GM21737 (cell line): ENCODE measurements around the gene MACO1.
"Not testable (repeated sequence)": the region's sequence is repeated elsewhere in the genome, so short reads cannot be mapped to it uniquely, and the experiment has no call there.

Experiments used
- ATAC-seq: cut with Tn5 transposase; IDR thresholded peaks from one replicate; pipeline ENCODE4 v1.9.1; 2021; ENCODE audit warnings: mild to moderate bottlenecking, moderate library complexity; ENCODE audit not compliant: unreplicated experiment

Gene MACO1

GRCh38 chr1:25450891-25451290 lies 20.2 kb downstream of the MACO1 start:
- no peak for ATAC-seq

- ATAC-seq: no peak
Measured at GRCh38 chr1:25451908-25452307, 21.2 kb downstream of the MACO1 start.

DNA sequence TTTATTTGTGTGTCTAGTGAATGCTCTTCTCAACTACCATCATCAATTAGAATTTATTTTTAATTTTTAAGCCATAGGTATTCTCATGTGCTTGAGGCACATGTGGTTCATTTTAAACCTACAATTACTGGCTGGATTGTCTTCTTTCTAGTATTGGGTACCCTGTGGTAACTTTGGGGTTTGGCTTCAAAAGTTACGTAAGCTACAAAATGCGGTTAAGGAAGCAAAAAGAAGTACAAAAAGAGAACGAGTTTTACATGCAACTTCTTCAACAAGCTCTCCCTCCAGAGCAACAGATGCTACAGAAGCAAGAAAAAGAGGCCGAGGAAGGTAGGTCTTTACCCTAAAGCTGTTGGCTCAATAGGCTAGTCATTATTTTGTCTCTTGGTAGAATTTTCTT lies 25.8 kb downstream of the MACO1 start:
- no peak for ATAC-seq

DNA sequence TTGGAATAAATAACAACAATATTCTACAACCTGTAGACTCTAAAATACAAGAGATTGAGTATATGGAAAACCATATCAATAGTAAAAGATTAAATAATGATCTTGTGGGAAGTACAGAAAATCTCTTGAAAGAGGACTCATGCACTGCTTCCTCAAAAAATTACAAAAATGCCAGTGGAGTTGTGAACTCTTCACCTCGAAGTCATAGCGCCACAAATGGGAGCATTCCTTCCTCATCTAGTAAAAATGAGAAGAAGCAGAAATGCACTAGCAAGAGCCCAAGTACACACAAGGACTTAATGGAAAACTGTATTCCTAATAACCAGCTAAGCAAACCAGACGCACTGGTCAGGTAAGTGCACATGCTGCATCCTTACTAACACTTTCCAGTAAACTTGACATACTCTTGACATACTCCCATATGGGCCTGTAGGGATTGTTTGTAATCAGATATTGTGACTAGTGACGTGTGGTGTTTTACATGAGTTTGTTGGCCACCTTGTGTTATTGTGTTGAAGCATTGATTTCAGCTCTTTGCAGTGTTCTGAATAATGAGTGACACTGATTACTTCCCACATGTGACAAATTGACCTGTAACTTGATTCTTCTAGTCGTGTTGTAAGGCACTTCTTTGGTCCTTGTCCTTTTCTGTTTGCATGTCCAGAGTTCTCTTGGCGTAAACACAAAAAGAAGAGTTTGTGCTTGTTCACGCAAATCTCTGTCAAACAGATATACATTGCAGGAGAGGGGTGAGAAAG lies 28.0 kb downstream of the MACO1 start:
- no peak for ATAC-seq

GRCh38 chr1:25460020-25460419 lies 29.3 kb downstream of the MACO1 start:
- no peak for ATAC-seq

DNA sequence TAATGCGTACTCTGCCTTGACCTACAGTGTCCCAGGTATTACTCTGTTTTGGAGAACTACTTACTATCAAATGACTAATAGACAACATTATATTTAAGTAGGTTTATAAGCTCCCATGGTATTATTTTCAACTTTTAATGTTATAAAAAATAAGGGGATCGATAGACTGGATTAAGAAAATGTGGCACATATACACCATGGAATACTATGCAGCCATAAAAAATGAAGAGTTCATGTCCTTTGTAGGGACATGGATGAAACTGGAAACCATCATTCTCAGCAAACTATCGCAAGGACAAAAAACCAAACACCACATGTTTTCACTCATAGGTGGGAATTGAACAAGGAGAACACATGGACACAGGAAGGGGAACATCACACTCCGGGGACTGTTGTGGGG lies 30.1 kb downstream of the MACO1 start:
- not testable (repeated sequence) for ATAC-seq

- ATAC-seq: no peak
Measured at GRCh38 chr1:25461849-25462248, 31.2 kb downstream of the MACO1 start.

- ATAC-seq: no peak
Measured at GRCh38 chr1:25462732-25463131, 32.0 kb downstream of the MACO1 start.

DNA sequence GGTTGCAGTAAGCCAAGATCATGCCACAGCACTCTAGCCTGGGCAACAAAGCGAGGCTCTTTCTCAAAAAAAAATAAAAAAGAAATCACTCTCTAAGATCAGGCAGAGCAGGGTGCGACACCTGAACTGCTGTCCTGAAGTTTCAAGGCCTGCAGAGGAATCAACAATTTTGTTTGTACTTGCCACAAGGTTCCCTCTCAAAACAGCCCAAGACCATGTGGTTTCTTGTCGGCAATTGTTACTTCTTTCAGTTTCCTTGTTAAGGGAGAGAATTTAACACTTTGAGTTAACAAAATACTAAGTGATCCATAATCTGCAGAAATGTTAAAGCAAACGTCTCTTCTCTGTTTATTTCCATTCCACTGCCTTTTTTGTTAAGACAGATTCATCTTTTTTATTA lies 36.5 kb downstream of the MACO1 start:
- no peak for ATAC-seq

DNA sequence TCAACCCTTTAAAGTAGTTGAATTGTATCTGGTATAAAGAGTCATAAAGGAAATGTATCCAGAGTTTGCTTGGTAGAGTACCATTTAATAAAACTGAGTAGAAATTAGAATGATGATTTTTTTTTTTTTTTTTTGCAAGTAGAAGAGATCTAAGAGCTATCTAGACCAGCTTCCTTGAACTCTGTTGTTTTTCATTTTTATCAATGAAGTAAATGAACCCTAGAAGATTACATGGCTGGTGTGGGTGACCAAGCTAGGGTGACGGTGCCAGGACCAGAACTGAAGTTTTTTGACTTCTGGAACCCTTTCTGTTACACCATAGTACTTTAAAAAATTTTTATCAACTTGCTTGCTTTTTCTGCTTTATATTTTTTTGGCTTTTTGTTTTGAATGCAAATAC lies 36.9 kb downstream of the MACO1 start:
- ATAC-seq: no peak

DNA sequence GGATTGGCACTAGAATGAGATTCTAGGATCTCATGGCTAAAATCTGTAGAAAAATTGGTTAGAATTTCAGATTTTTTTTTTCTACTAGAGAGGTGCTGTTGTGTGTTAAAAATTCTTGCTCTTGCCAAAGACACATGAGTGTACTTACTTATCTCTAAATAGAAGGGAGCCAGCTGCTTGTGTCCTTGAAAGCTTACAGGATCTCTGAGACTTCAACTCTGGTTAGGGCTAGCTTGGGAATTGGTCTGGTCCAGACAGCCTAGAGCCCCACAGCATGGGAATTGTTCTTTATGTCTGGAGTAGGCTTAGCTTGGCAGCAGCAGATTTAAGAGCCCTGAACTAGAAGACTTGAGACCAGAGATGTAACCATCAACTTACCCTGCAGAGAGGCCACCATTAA lies 37.3 kb downstream of the MACO1 start:
- ATAC-seq: no peak

GRCh38 chr1:25469177-25469576 lies 38.5 kb downstream of the MACO1 start:
- ATAC-seq: no peak

- ATAC-seq: no peak
Measured at GRCh38 chr1:25472471-25472870, 41.8 kb downstream of the MACO1 start.

GRCh38 chr1:25473653-25474225 lies 43.0 kb downstream of the MACO1 start:
- ATAC-seq: no peak

DNA sequence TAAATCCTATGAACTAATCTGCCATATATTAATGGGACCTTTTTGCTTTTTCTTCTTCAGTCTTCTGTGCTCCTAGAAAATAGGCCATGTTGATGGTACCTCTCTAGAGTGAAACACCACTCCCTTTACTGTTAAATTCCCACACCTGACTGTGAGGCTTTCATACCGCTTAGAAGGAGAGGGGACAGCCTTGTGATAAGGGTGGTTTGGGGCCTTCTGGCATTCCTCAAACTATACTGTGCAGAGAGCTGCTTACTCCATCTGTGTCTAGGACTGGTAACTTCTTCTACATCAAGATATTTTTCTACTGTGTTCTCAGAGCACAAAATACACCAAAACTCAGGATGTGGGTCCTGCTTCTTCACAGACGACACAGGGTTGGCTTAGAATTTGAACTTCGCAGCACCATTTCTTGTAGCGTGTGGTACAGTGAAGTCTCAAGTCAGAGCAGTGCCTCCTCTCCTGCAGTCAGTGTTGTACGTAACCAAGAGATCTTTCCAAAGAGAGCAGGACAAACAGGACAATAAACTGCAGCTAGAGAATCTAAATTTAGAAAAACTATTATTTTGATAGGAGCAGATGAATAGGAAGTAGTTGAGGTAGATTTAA lies 43.8 kb downstream of the MACO1 start:
- no peak for ATAC-seq

DNA sequence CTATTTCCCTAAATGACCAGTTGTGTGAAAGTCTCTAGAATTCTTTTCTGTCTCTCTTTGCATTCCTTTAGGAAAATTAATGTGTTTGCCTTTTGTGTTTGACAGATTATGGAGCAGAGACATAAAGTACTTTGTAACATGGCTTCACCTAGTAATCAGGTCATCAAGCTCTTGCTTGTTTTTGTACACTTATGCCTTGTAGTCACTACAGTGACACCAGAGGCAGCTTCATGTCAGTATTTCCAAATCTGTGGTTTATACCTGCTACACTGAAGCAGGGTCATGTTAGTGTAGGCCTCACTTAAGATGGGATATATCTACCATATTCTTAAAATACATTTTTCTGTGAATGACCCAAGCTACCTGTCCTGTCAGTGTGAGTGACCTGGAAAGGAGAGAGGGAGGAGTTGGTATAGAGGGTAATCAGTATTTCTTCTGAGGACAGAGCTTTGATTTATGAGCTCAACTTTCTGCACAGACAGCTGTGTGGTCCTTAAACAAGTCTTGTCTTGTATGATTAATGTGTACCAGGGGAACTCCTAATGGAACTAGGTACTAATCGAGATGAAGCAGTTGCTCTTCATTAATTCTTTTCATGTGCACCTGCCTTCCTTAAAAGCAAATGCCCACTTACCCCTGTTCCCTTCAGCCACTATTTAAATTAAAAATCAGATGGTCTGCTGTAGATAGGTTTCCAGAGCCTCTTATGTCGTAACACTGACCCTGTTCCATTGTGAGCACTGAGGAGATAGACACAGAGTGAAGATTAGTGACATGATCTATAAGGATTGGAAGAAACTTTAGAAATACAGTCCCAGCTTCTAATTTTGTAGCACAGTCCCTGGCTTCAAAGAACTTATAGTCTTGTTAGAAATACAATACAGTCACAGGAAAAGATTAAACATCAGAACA lies 45.7 kb downstream of the MACO1 start:
- ATAC-seq: no peak

DNA sequence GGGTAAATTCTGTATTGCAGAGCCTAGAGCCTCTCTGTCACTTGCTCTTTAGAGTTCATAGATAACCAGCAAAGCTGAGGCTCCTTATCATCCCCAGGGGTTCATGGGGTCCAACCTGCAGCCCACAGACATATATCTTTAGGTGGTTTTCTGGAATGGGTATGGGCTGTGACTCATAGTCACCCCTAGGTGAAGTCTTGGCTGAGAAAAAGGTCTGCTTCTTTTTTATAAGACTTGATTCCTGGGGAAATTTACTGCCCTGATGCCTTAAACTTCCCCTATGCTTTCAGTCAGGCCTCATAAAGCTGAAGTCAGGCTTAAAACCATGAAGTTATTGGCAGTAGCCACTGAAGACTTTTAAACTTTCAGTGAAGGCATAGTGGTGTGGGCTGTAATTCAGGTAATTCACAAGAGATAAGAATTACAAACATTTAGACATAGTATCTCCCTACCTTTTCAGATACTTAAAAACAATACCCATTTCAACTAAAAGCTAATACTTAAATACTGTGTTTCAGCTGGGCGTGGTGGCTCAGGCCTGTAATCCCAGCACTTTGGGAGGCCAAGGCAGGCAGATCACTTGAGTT lies 46.8 kb downstream of the MACO1 start:
- no peak for ATAC-seq

- ATAC-seq: no peak
Measured at GRCh38 chr1:25478633-25479032, 47.9 kb downstream of the MACO1 start.

- no peak for ATAC-seq
Measured at GRCh38 chr1:25481625-25482024, 50.9 kb downstream of the MACO1 start.

DNA sequence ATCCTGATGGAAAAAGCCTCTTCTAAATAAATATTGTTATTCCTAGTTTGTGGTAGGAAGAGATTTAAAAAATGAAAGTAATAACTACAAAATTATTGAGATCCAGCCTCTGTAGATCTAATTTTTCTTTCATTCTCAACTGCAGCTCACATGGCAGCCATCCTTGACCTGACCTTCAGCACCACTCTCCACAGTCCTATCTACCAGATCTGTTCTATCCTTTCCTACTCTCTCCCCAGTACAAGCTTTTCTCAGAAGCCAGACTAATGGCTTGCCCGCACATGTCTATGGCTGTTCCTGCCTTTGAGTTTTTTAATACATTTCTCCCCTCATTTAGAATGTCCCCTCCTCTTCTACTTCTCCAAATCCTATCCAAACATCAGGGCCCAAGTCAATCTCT lies 51.5 kb downstream of the MACO1 start:
- ATAC-seq: no peak

DNA sequence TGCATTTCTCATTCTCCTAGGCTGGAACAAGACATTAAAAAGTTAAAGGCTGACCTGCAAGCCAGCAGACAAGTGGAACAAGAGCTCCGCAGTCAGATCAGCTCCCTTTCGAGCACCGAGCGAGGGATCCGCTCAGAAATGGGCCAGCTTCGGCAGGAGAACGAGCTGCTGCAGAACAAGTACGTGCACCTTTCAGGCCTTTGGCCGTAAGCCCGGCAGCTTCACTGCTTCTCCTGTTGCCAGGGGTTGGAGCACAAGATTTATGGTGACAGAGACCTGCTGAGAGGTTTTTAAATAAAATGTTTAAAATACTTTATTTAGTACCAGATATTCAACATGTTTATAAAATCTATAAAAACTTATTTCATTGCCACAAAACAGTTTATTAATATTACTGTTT lies 53.4 kb downstream of the MACO1 start:
- ATAC-seq: no peak
